SH-SY5Y (cell line): Measurements from ENCODE around the gene MBD3.

Source experiments
- GATA2 ChIP-seq: IDR thresholded peaks from 2 replicates; pipeline ENCODE4 v1.6.1; 2011; ENCODE audit warnings: mild to moderate bottlenecking, low read depth, low read length
- GATA3 ChIP-seq: IDR thresholded peaks from 2 replicates; pipeline ENCODE4 v1.6.1; 2011; ENCODE audit warnings: low read depth, mild to moderate bottlenecking, low read length, moderate library complexity

Gene MBD3

GRCh38 chr19:1561236-1561842 is 31.3 kb downstream of the MBD3 start:
- TF ChIP-seq GATA2 (no peak), GATA3 (no peak)

- TF ChIP-seq GATA2 (no peak), GATA3 (no peak)
Observed at GRCh38 chr19:1560286-1560882, 32.3 kb downstream of the MBD3 start.

- TF ChIP-seq GATA2 = no peak
- no peak for TF ChIP-seq GATA3
Observed at GRCh38 chr19:1558552-1558951, 34.1 kb downstream of the MBD3 start.

- TF ChIP-seq GATA3 = no peak
- TF ChIP-seq GATA2 = no peak
Observed at GRCh38 chr19:1556390-1557070, 36.1 kb downstream of the MBD3 start.

- TF ChIP-seq GATA3 (no peak), GATA2 (no peak)
Observed at GRCh38 chr19:1555487-1556389, 36.9 kb downstream of the MBD3 start.

GRCh38 chr19:1554968-1555367 is 37.7 kb downstream of the MBD3 start:
- no peak for TF ChIP-seq GATA3
- TF ChIP-seq GATA2 = no peak

- TF ChIP-seq GATA3 (no peak), GATA2 (no peak)
Observed at GRCh38 chr19:1553415-1553814, 39.2 kb downstream of the MBD3 start.

- no peak for TF ChIP-seq GATA3
- no peak for TF ChIP-seq GATA2
Observed at GRCh38 chr19:1551068-1552040, 41.3 kb downstream of the MBD3 start.

GRCh38 chr19:1549332-1549945 is 43.2 kb downstream of the MBD3 start:
- no peak for TF ChIP-seq GATA3
- no peak for TF ChIP-seq GATA2

GRCh38 chr19:1540365-1540925 is 52.2 kb downstream of the MBD3 start:
- TF ChIP-seq GATA3 (no peak), GATA2 (no peak)

GRCh38 chr19:1538978-1539377 is 53.7 kb downstream of the MBD3 start:
- TF ChIP-seq GATA2 (no peak), GATA3 (no peak)

- TF ChIP-seq GATA2 (no peak), GATA3 (no peak)
Observed at GRCh38 chr19:1534972-1535371, 57.7 kb downstream of the MBD3 start.
